GM12878 (cell line): ENCODE results near the gene PLB1. TPM values are rescaled to one million over a fixed set of nuclear protein-coding genes. Genes with fewer than 3 reads are reported as not detected.

Source experiments
- ATAC-seq: fragments of 200-7000 bp; cut with Tn5 transposase; 3 replicates; pipeline ENCODE4 v1.9.1; 2020; ENCODE audit warnings: mild to moderate bottlenecking, moderate library complexity
- BruUV-seq: library from RNA; stranded (reverse); fragments of 400-500 nt; replicated peaks from 2 replicates; lab custom pipeline; 2021; lab: Mats Ljungman, UMichigan
- CTCF ChIA-PET: fragments of 300-600 bp; sonication (Branson Sonifier 250); formaldehyde crosslinking; extraction: SDS; loops from one replicate; lab custom pipeline; 2021; ENCODE audit warnings: inconsistent platforms; lab: Yijun Ruan, JAX
- POLR2A ChIA-PET: fragments of 350-600 bp; formaldehyde crosslinking; extraction: SDS; loops from one replicate; lab custom pipeline; 2021; ENCODE audit warnings: inconsistent platforms; lab: Charles Lee
- RAD21 ChIA-PET: fragments of 300-600 bp; sonication (Branson Sonifier 250); formaldehyde crosslinking; loops from one replicate; lab custom pipeline; 2023; ENCODE audit warnings: antibody characterized with exemption; ENCODE audit not compliant: unreplicated experiment; lab: Charles Lee
- SMC1A ChIA-PET: fragments of 300-600 bp; sonication (Branson Sonifier 250); formaldehyde crosslinking; loops from one replicate; lab custom pipeline; 2023; ENCODE audit not compliant: unreplicated experiment, uncharacterized antibody; lab: Charles Lee
- DNase-seq: peaks from one replicate; pipeline ENCODE4 v3.0.0-alpha.2; 2011; ENCODE audit warnings: low read depth, low spot score
- FAIRE-seq: peaks from 3 replicates; lab custom pipeline; 2011; peaks lifted over from hg19 to GRCh38; lab: Jason Lieb, UNC
- H2AFZ ChIP-seq: 2 replicates; pipeline ENCODE4 v1.6.0; 2011; ENCODE audit warnings: low read depth, low read length, control low read depth; ENCODE audit not compliant: control insufficient read depth
- H3K27ac ChIP-seq: 2 replicates; pipeline ENCODE4 v1.5.1; 2011; ENCODE audit warnings: control low read depth; ENCODE audit not compliant: control insufficient read depth, insufficient read depth
- H3K27me3 ChIP-seq, 2 experiments: replicated peaks in 1 of 2; 2 replicates each; pipeline versions ENCODE4 v1.6.0 to v1.6.1; 2011; ENCODE audit warnings: low read length in 1 of 2; ENCODE audit not compliant: control insufficient read depth in 2 of 2, insufficient read depth in 2 of 2
- H3K36me3 ChIP-seq, 2 experiments: 2 replicates each; pipeline ENCODE4 v1.5.1; 2011; ENCODE audit warnings: low read length in 1 of 2; ENCODE audit not compliant: control insufficient read depth in 2 of 2, insufficient read depth in 2 of 2
- H3K4me1 ChIP-seq: 2 replicates; pipeline ENCODE4 v1.6.1; 2011; ENCODE audit warnings: mild to moderate bottlenecking, low read length, moderate library complexity, mixed read lengths; ENCODE audit not compliant: control insufficient read depth, insufficient read depth
- H3K4me2 ChIP-seq: 2 replicates; pipeline ENCODE4 v1.6.0; 2011; ENCODE audit warnings: control low read depth; ENCODE audit not compliant: control insufficient read depth, insufficient read depth
- H3K4me3 ChIP-seq: fragments of 200-600 bp; sonication (generic); 2 replicates; pipeline ENCODE4 v1.5.1; 2016
- H3K79me2 ChIP-seq: 2 replicates; pipeline ENCODE4 v1.6.0; 2011; ENCODE audit warnings: low read length; ENCODE audit not compliant: control insufficient read depth, insufficient read depth
- H3K9ac ChIP-seq: 2 replicates; pipeline ENCODE4 v1.8.0; 2011; ENCODE audit warnings: low read length, control low read depth, mixed read lengths; ENCODE audit not compliant: control insufficient read depth, insufficient read depth
- H3K9me3 ChIP-seq: replicated peaks from 3 replicates; pipeline ENCODE4 v1.5.1; 2011; ENCODE audit warnings: mild to moderate bottlenecking, low read length; ENCODE audit not compliant: control insufficient read depth, insufficient read depth
- H4K20me1 ChIP-seq: 2 replicates; pipeline ENCODE4 v1.6.0; 2011; ENCODE audit not compliant: control insufficient read depth, insufficient read depth
- IKZF1 ChIP-seq: fragments of 450-650 bp; conservative IDR thresholded peaks from 2 replicates; pipeline ENCODE4 v1.6.1; 2017; ENCODE audit warnings: antibody characterized with exemption, mild to moderate bottlenecking
- MXI1 ChIP-seq: fragments of 150-350 bp; IDR thresholded peaks from 2 replicates; pipeline ENCODE4 v1.6.1; 2011; ENCODE audit warnings: low read depth, mild to moderate bottlenecking, inconsistent platforms, low read length, improper control_type of control experiment
- RAD51 ChIP-seq: fragments of 450-650 bp; IDR thresholded peaks from 2 replicates; pipeline ENCODE4 v1.6.1; 2016; ENCODE audit warnings: moderate library complexity, mild to moderate bottlenecking, inconsistent platforms
- RB1 ChIP-seq: fragments of 450-650 bp; formaldehyde crosslinking; IDR thresholded peaks from 2 replicates; pipeline ENCODE4 v1.6.1; 2017; ENCODE audit warnings: mild to moderate bottlenecking, borderline replicate concordance
- RELA ChIP-seq: fragments of 450-650 bp; IDR thresholded peaks from 2 replicates; pipeline ENCODE4 v1.8.0; 2014; ENCODE audit warnings: borderline replicate concordance; ENCODE audit not compliant: partially characterized antibody
- TCF3 ChIP-seq: IDR thresholded peaks from 2 replicates; pipeline ENCODE4 v1.6.1; 2012; ENCODE audit warnings: low read depth, mild to moderate bottlenecking, low read length, borderline replicate concordance; ENCODE audit not compliant: insufficient read depth
- USF2 ChIP-seq: IDR thresholded peaks from 2 replicates; pipeline ENCODE4 v1.6.1; 2011; ENCODE audit warnings: low read depth, low read length, improper control_type of control experiment, borderline replicate concordance
- ZBTB4 ChIP-seq: fragments of 450-650 bp; formaldehyde crosslinking; IDR thresholded peaks from 2 replicates; pipeline ENCODE4 v1.4.0; 2022; ENCODE audit warnings: mild to moderate bottlenecking, moderate library complexity
- WGBS: methylation state at CpG from one replicate; pipeline ENCODE4 v1.1.6; 2016; ENCODE audit warnings: low lambda C conversion rate; ENCODE audit not compliant: insufficient replicate concordance, insufficient coverage; ENCODE audit errors: missing lambda C conversion rate; 5-methylcytosine and 5-hydroxymethylcytosine counted together
- in situ Hi-C: fragments of 300-500 bp; cut with MboI; formaldehyde crosslinking; loops from 9 replicates; pipeline ENCODE4 v1.14.3; 2018; ENCODE audit warnings: mixed read lengths
- intact Hi-C: fragments of 100-400 bp; cut with micrococcal nuclease; formaldehyde crosslinking; loops from one replicate; pipeline ENCODE4 v1.14.2; 2022; ENCODE audit not compliant: unreplicated experiment
- polyA plus RNA-seq, 11 experiments: library from polyadenylated mRNA; depleted of rRNA in 4 of 11; unstranded in 6 of 11; stranded (reverse) in 5 of 11; fragments of >200 nt; fragmentation: Nextera tagmentation in 4 of 11; fragmentation: Illumina TruSeq in 1 of 11; extraction: Ambion mirVana in 4 of 11; extraction: Trizol in 1 of 11; gene quantifications; 1 replicate in 1 of 11; 2 replicates in 10 of 11; pipeline versions ENCODE4 v1.2.1 to v1.2.3, GENCODE V29; 2011 to 2016; ENCODE audit warnings: inconsistent platforms in 2 of 11, missing spikeins in 2 of 11, low read depth in 1 of 11
- total RNA-seq, 4 experiments: library from RNA; depleted of rRNA in 3 of 4; stranded (reverse); fragments of >200 nt in 3 of 4; fragmentation: Illumina TruSeq in 1 of 4; extraction: Trizol in 1 of 4; gene quantifications; 2 replicates each; pipeline versions ENCODE4 v1.2.1 to v1.2.3, GENCODE V29; 2013 to 2021

Gene PLB1
- total and polyA plus RNA-seq, 10 of the 15 experiments (the other 5 are each of a cell fraction or from before 2014, with no cell fraction given): 0.03 to 0.49 (median 0.28) TPM

GRCh38 chr2:28623582-28624405, 127.9 kb downstream of the PLB1 start:
- DNase-seq (no peak), ATAC-seq (no peak), FAIRE-seq (no peak)
- no peaks in the 10 kb centered on the region for H3K27me3 ChIP-seq
- WGBS: 90% methylated on average over 12 of the region's 12 CpGs
- no peak overlapping the region for H3K4me2 ChIP-seq
- no peak overlapping the region for H3K4me3 ChIP-seq
- H3K27ac ChIP-seq: no peak overlapping the region
- ChIA-PET SMC1A (interaction anchor here (0.6 to 1.0 kb wide), 2 partner anchors 13 to 52 kb away, joined by 3 read pairs; no protein-coding TSS in a partner anchor), POLR2A (no interaction called here), CTCF (interaction anchor here (1.2 to 2.7 kb wide), 2 partner anchors 30 to 57 kb away, joined by 4 to 14 read pairs; no protein-coding TSS in a partner anchor), RAD21 (interaction anchor here (1.0 kb wide), 1 partner anchor 131 kb away, joined by 3 read pairs; no protein-coding TSS in a partner anchor)
- intact Hi-C loops: no loop called here
- no peaks in the 10 kb centered on the region for H3K9me3 ChIP-seq
- TF ChIP-seq IKZF1: no peak
- no peaks in the 10 kb centered on the region for H4K20me1 ChIP-seq
- BruUV-seq: no TSS peak
- no peak overlapping the region for H3K9ac ChIP-seq
- no peaks in the 10 kb centered on the region for H3K36me3 ChIP-seq
- H3K79me2 ChIP-seq: no peaks in the 10 kb centered on the region
- in situ Hi-C loops: no loop called here
- no peak overlapping the region for H2AFZ ChIP-seq
- peaks cover 21% of the 10 kb centered on the region for H3K4me1 ChIP-seq

GRCh38 chr2:28624436-28624792, 128.6 kb downstream of the PLB1 start:
- peaks cover 21% of the 10 kb centered on the region for H3K4me1 ChIP-seq
- H4K20me1 ChIP-seq: no peaks in the 10 kb centered on the region
- BruUV-seq: no TSS peak
- H3K9ac ChIP-seq: no peak overlapping the region
- in situ Hi-C loops: no loop called here
- H2AFZ ChIP-seq: no peak overlapping the region; the same call in 1 of the 2 replicates
- SMC1A ChIA-PET: interaction anchor here (0.6 to 1.3 kb wide), 4 partner anchors 9 to 53 kb away, joined by 3 to 5 read pairs (median 3); no protein-coding TSS in a partner anchor
- H3K4me2 ChIP-seq: no peak overlapping the region
- H3K27ac ChIP-seq: no peak overlapping the region
- ATAC-seq: no peak
- POLR2A ChIA-PET: no interaction called here
- H3K9me3 ChIP-seq: no peaks in the 10 kb centered on the region
- no peak for FAIRE-seq
- 50% methylated on average over 2 of the region's 2 CpGs for WGBS
- CTCF ChIA-PET: interaction anchor here (1.0 to 2.7 kb wide), 2 partner anchors 30 to 74 kb away, joined by 3 to 14 read pairs; no protein-coding TSS in a partner anchor
- no peaks in the 10 kb centered on the region for H3K36me3 ChIP-seq
- RAD21 ChIA-PET: interaction anchor here (1.0 kb wide), 1 partner anchor 29 kb away, joined by 4 read pairs; no protein-coding TSS in a partner anchor
- no peak for DNase-seq
- no peak overlapping the region for H3K4me3 ChIP-seq
- no peaks in the 10 kb centered on the region for H3K79me2 ChIP-seq
- intact Hi-C loops: no loop called here
- no peaks in the 10 kb centered on the region for H3K27me3 ChIP-seq
- TF ChIP-seq ZBTB4 (CRISPR knock-in tag) (no peak), MXI1 (no peak), USF2 (no peak), RELA (no peak), RAD51 (no peak), TCF3 (no peak), RB1 (no peak)
